HepG2 (cell line): Measurements from ENCODE around the gene CNPY4. TPM values are rescaled to one million over a fixed set of nuclear protein-coding genes. Genes with fewer than 3 reads are reported as not detected.

Source experiments
- ARID3A ChIP-seq: IDR thresholded peaks from 2 replicates; pipeline ENCODE4 v1.6.1; 2012; ENCODE audit warnings: low read depth, low read length, improper control_type of control experiment
- ATF6 ChIP-seq: sonication (generic); formaldehyde crosslinking; conservative IDR thresholded peaks from 2 replicates; pipeline ENCODE4 v1.4.0; 2020; ENCODE audit warnings: missing genetic modification reagents
- CEBPG ChIP-seq: IDR thresholded peaks from 2 replicates; pipeline ENCODE4 v1.6.1; 2016
- CENPT ChIP-seq: sonication (generic); formaldehyde crosslinking; IDR thresholded peaks from 2 replicates; pipeline ENCODE4 v1.8.0; 2022; ENCODE audit warnings: low read depth, mild to moderate bottlenecking, moderate library complexity, missing genetic modification reagents
- KDM1A ChIP-seq: IDR thresholded peaks from 2 replicates; pipeline ENCODE4 v1.6.1; 2016; ENCODE audit warnings: missing compliant biosample characterization
- KLF6 ChIP-seq: IDR thresholded peaks from 2 replicates; pipeline ENCODE4 v1.8.0; 2016; ENCODE audit warnings: missing biosample characterization, missing genetic modification reagents
- MAFF ChIP-seq: IDR thresholded peaks from 2 replicates; pipeline ENCODE4 v1.6.1; 2011; ENCODE audit warnings: low read depth, low read length, improper control_type of control experiment
- NFYC ChIP-seq: IDR thresholded peaks from 2 replicates; pipeline ENCODE4 v1.6.1; 2016; ENCODE audit warnings: missing genetic modification reagents, missing compliant biosample characterization
- PHF20 ChIP-seq: sonication (generic); formaldehyde crosslinking; IDR thresholded peaks from 2 replicates; pipeline ENCODE4 v1.5.0; 2020; ENCODE audit warnings: mild to moderate bottlenecking, missing genetic modification reagents
- PHF8 ChIP-seq: sonication (generic); formaldehyde crosslinking; IDR thresholded peaks from 2 replicates; pipeline ENCODE4 v1.5.0; 2020; ENCODE audit warnings: missing genetic modification reagents
- PTBP1 ChIP-seq: fragments of 200-400 bp; formaldehyde crosslinking; IDR thresholded peaks from 2 replicates; pipeline ENCODE4 v1.6.1; 2018; ENCODE audit warnings: low read length, low read depth; ENCODE audit not compliant: poor library complexity, severe bottlenecking
- RCOR2 ChIP-seq: IDR thresholded peaks from 2 replicates; pipeline ENCODE4 v1.6.1; 2016; ENCODE audit warnings: missing biosample characterization, missing genetic modification reagents
- RXRB ChIP-seq: IDR thresholded peaks from 2 replicates; pipeline ENCODE4 v1.6.1; 2016; ENCODE audit warnings: borderline replicate concordance, missing genetic modification reagents, missing compliant biosample characterization
- ZBTB34 ChIP-seq: sonication (generic); formaldehyde crosslinking; IDR thresholded peaks from 2 replicates; pipeline ENCODE4 v1.8.0; 2022; ENCODE audit warnings: mild to moderate bottlenecking, missing genetic modification reagents
- ZFAT ChIP-seq: sonication (generic); formaldehyde crosslinking; conservative IDR thresholded peaks from 2 replicates; pipeline ENCODE4 v1.8.1; 2023; ENCODE audit warnings: missing genetic modification reagents, inconsistent platforms
- ZFP41 ChIP-seq: sonication (generic); formaldehyde crosslinking; IDR thresholded peaks from 2 replicates; pipeline ENCODE4 v1.4.0; 2020; ENCODE audit warnings: mild to moderate bottlenecking, missing genetic modification reagents, borderline replicate concordance
- ZNF296 ChIP-seq: sonication (generic); formaldehyde crosslinking; conservative IDR thresholded peaks from 2 replicates; pipeline ENCODE4 v1.5.0; 2020; ENCODE audit warnings: mild to moderate bottlenecking, missing genetic modification reagents
- ZNF33A ChIP-seq: sonication (generic); formaldehyde crosslinking; IDR thresholded peaks from 2 replicates; pipeline ENCODE4 v1.5.1; 2020; ENCODE audit warnings: missing genetic modification reagents, mild to moderate bottlenecking, moderate library complexity, borderline replicate concordance
- ZNF33B ChIP-seq: sonication (generic); formaldehyde crosslinking; IDR thresholded peaks from 2 replicates; pipeline ENCODE4 v1.5.1; 2020; ENCODE audit warnings: mild to moderate bottlenecking, missing genetic modification reagents
- ZNF367 ChIP-seq: sonication (generic); formaldehyde crosslinking; IDR thresholded peaks from 2 replicates; pipeline ENCODE4 v1.4.0; 2020; ENCODE audit warnings: missing genetic modification reagents, borderline replicate concordance
- ZNF543 ChIP-seq: sonication (generic); formaldehyde crosslinking; IDR thresholded peaks from 2 replicates; pipeline ENCODE4 v1.4.0; 2020; ENCODE audit warnings: mild to moderate bottlenecking, missing genetic modification reagents
- ZNF639 ChIP-seq: conservative IDR thresholded peaks from 2 replicates; pipeline ENCODE4 v1.6.1; 2018; ENCODE audit warnings: missing genetic modification reagents
- ZNF781 ChIP-seq: sonication (generic); formaldehyde crosslinking; IDR thresholded peaks from 2 replicates; pipeline ENCODE4 v1.5.1; 2020; ENCODE audit warnings: borderline replicate concordance, mild to moderate bottlenecking, missing genetic modification reagents; ENCODE audit errors: not compliant biosample characterization
- polyA plus RNA-seq, 8 experiments: library from polyadenylated mRNA; depleted of rRNA in 3 of 8; stranded (reverse) in 7 of 8; unstranded in 1 of 8; fragments of >200 nt; fragmentation: Illumina TruSeq in 4 of 8; extraction: Trizol in 4 of 8; gene quantifications; 2 replicates each; pipeline versions ENCODE4 v1.2.1 to v1.2.3, GENCODE V29; 2011 to 2016; ENCODE audit warnings: low read depth in 4 of 8, missing spikeins in 1 of 8, mixed read lengths in 1 of 8; ENCODE audit not compliant: insufficient read depth in 1 of 8
- total RNA-seq, 5 experiments: library from RNA; depleted of rRNA; stranded (reverse); fragments of >200 nt; fragmentation: Illumina TruSeq; extraction: Trizol; gene quantifications; 2 replicates each; pipeline ENCODE4 v1.2.3, GENCODE V29; 2016; ENCODE audit warnings: low read depth in 1 of 5

CNPY4 gene
- total and polyA plus RNA-seq, 2 of the 13 experiments (the other 11 are each of a cell fraction or from before 2014, with no cell fraction given), result 6.2 to 12.7 TPM

GRCh38 chr7:100158229-100159098, 39.0 kb downstream of the CNPY4 start, which contains the start of gene TRAPPC14 (continued):
- TF ChIP-seq PTBP1 (no peak), ZNF367 (CRISPR knock-in tag) (no peak; the same call in 1 of the 2 replicates), CENPT (no peak), ZFAT (no peak; the same call in 1 of the 2 replicates), ATF6 (CRISPR knock-in tag) (no peak), ZNF543 (peak; percentile 53; the same call in 1 of the 2 replicates), PHF8 (CRISPR knock-in tag) (peak; percentile 83), PHF20 (CRISPR knock-in tag) (peak; percentile 81), KLF6 (no peak; the same call in 1 of the 2 replicates), MAFF (no peak), ZNF781 (CRISPR knock-in tag) (no peak), RCOR2 (CRISPR knock-in tag) (no peak), ZFP41 (no peak), ARID3A (no peak), ZNF33A (CRISPR knock-in tag) (no peak), NFYC (CRISPR knock-in tag) (no peak), KDM1A (CRISPR knock-in tag) (no peak), ZNF296 (no peak), ZNF639 (CRISPR knock-in tag) (peak; percentile 74), RXRB (CRISPR knock-in tag) (0 out of 2 replicates have a peak, but pooled peaks have one; percentile 32), CEBPG (no peak), ZNF33B (CRISPR knock-in tag) (no peak), ZBTB34 (CRISPR knock-in tag) (no peak)
